HG03066 (cell line): Measurements from ENCODE around the gene ABCC4.
"Not testable (repeated sequence)": the region's sequence is repeated elsewhere in the genome, so short reads cannot be mapped to it uniquely, and the experiment has no call there.

Experiments
- ATAC-seq: cut with Tn5 transposase; IDR thresholded peaks from one replicate; pipeline ENCODE4 v1.9.1; 2021; ENCODE audit warnings: low read depth; ENCODE audit not compliant: unreplicated experiment

ABCC4 gene

GRCh38 chr13:95204231-95204765 lies 97.0 kb downstream of the ABCC4 start:
- no peak for ATAC-seq

GRCh38 chr13:95201814-95202651 lies 99.2 kb downstream of the ABCC4 start:
- no peak for ATAC-seq

- not testable (repeated sequence) for ATAC-seq
These were observed 100.8 kb downstream of the ABCC4 start for GRCh38 chr13:95200386-95200957.

GRCh38 chr13:95199896-95200295 lies 101.4 kb downstream of the ABCC4 start:
- no peak for ATAC-seq

- not testable (repeated sequence) for ATAC-seq
These were observed 102.6 kb downstream of the ABCC4 start for GRCh38 chr13:95198606-95199005.

GRCh38 chr13:95197548-95197947 lies 103.7 kb downstream of the ABCC4 start:
- ATAC-seq = no peak

GRCh38 chr13:95195146-95195545 lies 106.1 kb downstream of the ABCC4 start:
- no peak for ATAC-seq

GRCh38 chr13:95193509-95194230 lies 107.6 kb downstream of the ABCC4 start:
- no peak for ATAC-seq

- no peak for ATAC-seq
These were observed 108.3 kb downstream of the ABCC4 start for GRCh38 chr13:95192998-95193397.

- not testable (repeated sequence) for ATAC-seq
These were observed 108.7 kb downstream of the ABCC4 start for GRCh38 chr13:95192564-95192945.

GRCh38 chr13:95191821-95192563 lies 109.3 kb downstream of the ABCC4 start:
- ATAC-seq = peak; percentile 92

GRCh38 chr13:95188128-95188527 lies 113.1 kb downstream of the ABCC4 start:
- no peak for ATAC-seq

- ATAC-seq = no peak
These were observed 115.4 kb downstream of the ABCC4 start for GRCh38 chr13:95185851-95186250.

GRCh38 chr13:95185311-95185710 lies 115.9 kb downstream of the ABCC4 start:
- no peak for ATAC-seq

GRCh38 chr13:95184317-95184716 lies 116.9 kb downstream of the ABCC4 start:
- no peak for ATAC-seq

GRCh38 chr13:95182570-95183265 lies 118.5 kb downstream of the ABCC4 start:
- no peak for ATAC-seq

- ATAC-seq = peak; percentile 76
These were observed 119.7 kb downstream of the ABCC4 start for GRCh38 chr13:95181586-95181985.

GRCh38 chr13:95180513-95181245 lies 120.6 kb downstream of the ABCC4 start:
- no peak for ATAC-seq

- no peak for ATAC-seq
These were observed 124.5 kb downstream of the ABCC4 start for GRCh38 chr13:95176611-95177259.
